HG03442 (cell line): Measurements from ENCODE around the gene MAP3K14.

ENCODE experiments used
- ATAC-seq: cut with Tn5 transposase; IDR thresholded peaks from one replicate; pipeline ENCODE4 v1.9.1; 2021; ENCODE audit warnings: mild to moderate bottlenecking, moderate library complexity; ENCODE audit not compliant: unreplicated experiment

The MAP3K14 gene

GRCh38 chr17:45339646-45340605 lies 23.1 kb upstream of the MAP3K14 start:
- no peak for ATAC-seq

GRCh38 chr17:45338996-45339535 lies 22.2 kb upstream of the MAP3K14 start:
- no peak for ATAC-seq

- ATAC-seq = no peak
These were observed 21.4 kb upstream of the MAP3K14 start for GRCh38 chr17:45338023-45338781.

DNA sequence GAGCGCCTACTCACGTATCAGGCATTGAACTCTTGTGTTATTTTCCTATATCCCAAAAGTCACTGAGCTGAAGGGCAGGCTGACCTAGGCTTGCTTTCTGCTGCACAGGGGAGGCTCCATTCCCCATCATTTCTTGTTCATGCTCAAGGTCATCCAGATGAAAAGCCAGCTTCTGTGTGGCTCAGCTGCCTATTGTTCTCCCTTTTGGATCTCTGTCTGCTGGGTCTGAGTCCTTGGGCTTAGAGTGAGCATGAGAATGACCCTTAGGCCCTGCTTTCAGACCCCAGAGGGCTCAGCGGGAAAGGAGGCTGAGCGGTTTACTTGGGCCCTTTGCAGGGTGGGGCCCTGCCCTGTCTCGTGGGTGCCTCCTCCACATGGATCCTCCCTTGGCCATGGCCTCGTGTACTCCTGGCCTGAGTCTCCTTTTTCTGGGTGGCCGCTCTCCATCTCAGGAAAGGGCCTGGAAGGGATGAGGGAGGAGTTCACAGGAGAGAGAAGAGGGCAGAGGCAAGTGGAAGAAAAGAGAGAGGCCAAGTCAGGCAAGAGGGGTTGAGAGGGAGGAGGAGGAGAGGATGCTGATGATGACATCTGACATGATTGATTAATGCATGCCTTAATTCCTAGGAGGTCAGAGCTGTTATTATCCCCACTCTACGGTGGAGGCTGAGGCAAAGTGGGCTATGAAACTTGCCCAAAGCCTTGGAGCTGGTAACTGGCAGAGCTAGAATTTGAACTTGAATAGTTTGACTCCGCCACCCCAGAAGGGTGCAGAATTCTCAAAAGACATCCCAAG lies 19.8 kb upstream of the MAP3K14 start:
- ATAC-seq = no peak

DNA sequence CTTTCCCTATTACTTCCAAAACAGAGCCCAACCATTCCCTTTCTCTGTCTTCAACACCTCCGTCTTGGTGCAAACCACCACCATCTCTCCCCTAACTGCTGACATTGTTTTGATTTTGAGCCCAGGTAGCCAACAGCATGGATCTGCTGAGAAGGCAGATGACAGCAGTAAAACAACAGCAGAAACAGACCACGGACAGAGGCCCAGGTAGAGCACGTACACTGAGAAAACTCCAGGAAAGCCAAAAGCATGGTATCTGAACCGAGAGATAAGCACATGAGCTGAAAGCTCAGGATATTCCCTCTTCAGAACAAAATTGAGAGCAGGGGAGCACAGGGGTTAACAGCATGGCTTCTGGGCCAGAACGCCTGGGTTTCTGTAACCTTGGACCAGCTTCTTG lies 18.9 kb upstream of the MAP3K14 start:
- ATAC-seq = no peak

- no peak for ATAC-seq
These were observed 18.2 kb upstream of the MAP3K14 start for GRCh38 chr17:45334701-45335677.

DNA sequence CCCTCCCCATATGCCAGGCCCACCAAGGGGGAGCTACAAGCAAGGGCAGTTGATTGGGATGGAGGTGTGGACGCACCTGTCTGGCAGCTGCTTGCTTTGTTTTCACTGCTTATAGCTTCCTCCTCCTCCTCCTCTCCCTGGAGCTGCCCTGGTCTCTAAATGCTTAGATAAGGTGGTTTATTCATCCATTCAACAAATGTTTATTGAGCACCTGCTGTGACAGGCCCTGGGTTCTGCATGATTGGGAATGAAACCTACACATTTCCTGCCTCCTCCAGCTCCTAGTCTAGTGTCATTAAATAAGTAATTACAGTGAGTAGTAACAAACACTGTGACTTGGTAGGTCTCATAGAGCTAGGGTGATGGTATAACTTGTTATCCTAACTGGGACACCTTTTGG lies 17.4 kb upstream of the MAP3K14 start:
- no peak for ATAC-seq

DNA sequence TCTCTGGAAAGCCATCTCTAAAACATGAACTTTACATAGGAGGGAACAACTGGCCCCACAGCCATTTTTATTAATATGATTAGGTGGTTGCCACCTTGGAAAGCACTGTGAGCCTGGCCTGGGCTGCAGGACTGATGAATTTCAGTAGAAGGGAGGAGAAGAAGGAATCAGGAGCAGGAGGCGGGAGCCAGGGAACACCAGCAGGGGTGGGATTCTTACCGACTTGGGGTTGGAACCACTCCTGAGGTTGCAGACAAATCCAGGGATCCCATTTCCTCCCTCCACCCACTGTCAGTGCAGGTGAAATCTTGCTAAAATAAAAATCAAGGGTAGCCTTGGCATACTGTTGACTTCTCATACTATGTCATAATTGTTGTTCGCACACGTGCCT lies 16.9 kb upstream of the MAP3K14 start:
- no peak for ATAC-seq

- ATAC-seq = no peak
These were observed 16.3 kb upstream of the MAP3K14 start for GRCh38 chr17:45332989-45333701.

DNA sequence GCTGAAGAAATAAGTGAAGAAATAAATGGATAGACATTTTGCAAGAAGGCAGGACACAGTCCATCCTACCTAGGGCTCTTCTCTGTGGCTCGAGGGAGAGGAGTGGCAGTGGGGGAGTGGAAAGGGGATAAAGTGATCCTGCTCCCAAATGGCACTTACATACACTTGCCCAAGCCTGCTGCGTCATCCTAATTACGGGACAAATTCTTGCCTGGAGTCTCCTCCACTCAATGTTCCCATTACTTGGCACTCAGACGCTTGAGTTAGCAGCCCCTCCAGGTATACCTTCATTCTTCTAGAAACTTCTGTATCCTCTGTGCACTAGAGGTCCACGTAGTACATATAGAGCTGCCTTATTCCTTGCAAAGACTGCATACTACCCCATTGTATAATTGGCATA lies 15.7 kb upstream of the MAP3K14 start:
- ATAC-seq = no peak

DNA sequence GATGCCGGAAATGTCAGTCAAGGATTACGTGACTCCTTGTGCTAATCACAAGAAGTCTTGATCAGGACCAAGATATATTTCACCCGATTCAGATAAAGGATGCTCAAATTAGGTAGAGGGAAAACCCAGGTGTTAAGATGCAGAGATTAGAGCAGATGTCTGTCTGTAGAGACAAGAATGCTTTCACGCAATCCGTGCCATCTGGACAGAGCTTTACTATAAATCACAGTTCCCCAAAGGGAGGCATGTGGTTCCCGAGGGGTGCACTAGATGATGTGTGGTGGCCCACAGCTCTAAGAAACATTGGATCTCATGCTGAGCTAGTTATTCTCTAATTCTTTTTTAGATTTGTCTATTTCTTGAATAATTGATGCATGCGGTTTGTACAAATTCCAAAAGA lies 9.8 kb upstream of the MAP3K14 start:
- ATAC-seq = no peak

- no peak for ATAC-seq
These were observed 9.0 kb upstream of the MAP3K14 start for GRCh38 chr17:45325810-45326209.

DNA sequence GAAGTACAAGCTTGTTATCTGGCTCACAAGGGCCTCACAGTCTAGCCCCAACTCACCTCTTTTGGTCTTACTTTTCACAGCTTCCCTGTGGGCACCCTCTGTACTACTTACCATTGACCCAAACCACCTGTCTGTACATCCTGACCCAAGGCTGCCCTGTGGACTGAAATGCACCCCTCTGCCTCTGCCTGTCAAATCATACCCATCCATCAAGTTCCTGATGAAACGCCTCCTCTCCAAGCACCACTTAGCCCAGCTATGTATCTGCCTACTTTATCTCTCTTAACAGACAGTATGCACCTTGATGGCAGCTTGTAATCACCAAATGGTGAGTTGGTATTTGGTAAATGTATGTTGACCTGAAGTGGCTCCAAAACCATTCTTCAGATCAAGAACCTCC lies 7.5 kb upstream of the MAP3K14 start:
- no peak for ATAC-seq

DNA sequence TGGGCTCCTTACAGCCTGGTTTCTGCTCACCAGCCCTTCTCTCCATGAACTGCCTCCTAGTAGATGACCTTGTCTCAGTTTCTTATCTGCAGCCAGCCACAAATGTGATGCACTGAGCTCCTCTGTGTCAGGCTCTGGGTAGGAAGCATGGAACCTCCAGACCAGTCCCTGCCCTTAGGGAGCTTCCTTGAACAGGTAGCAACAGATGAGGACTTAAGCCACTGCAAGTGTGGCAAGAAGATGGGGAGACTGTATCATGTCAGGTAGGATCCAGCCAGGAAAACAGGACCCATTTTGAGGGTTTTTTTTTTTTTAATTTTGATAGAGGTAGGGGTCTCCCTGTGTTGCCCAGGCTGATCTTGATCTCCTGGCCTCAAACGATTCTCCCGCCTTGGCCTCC lies 5.3 kb upstream of the MAP3K14 start:
- no peak for ATAC-seq

DNA sequence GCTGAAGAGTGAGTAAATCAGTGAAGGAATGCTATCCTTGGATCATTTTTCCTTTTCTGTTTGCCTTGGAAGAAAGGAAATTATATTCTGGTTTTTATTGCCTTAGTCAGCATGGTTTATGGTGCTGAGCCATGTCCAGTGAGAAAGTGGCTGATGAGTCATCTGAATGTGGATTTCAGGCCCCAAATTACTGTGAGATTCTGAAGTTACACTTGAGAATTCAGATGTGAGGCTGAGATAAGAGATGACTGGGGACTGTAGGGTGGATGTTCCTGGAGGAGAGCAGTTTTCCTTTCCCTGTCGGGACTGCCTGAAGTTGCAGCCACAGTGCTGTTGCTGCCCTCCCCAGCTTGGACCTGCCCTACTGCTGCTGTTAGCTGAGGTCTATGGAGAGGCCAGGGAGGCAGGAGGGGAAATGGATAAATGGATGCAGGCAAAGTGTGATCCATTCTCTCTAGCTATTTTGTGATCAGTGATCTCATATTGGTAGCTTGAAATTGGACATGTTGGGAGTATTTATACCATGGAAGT lies 4.2 kb upstream of the MAP3K14 start:
- no peak for ATAC-seq

DNA sequence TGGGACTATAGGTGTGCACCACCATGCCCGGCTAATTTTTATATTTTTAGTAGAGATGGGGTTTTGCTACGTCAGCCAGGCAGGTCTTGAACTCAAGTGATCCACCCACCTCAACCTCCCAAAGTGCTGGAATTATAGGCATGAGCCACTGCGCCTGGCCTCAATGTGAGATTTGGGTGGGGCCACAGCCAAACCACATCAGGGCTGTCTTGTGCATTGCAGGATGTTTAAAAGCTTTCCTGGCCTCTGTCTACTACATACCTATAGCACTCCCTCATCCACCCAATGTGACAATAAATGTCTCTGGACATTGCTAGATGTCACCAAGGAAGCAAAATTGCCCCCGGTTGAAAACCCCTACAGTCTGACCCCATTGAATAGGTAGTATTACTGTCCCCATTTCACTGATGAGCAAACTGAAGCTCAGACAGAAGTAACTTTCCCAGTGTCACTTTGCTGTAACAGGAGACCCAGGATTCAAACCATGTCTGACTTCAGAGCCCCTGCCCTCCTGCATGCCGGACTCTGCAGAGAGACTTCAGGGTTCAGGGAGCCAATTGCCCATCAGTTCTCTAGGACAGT lies 3.6 kb upstream of the MAP3K14 start:
- ATAC-seq = no peak

DNA sequence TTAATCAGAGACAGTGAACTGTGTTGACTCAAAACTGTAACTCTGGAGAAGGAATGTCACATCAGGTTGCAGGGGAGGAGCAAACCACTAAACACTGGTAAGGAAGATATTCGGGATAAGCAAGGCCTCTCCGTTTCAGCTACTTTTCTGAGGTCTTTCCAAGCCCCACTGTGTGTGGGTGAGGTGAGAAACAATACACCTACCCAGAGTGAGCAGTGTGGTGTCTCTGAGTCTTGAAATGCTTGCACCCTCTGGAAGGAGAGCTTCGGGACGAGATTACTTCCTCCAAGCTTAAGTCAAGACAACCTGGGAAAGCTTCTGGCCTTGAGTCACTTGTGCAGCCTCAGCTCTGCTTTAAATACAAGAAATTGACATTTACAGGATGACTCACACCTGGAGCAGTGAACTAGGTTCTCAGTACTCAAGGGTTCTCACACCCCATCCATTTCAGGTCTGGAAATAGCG lies 2.5 kb upstream of the MAP3K14 start:
- ATAC-seq = no peak

- ATAC-seq = no peak
These were observed 1.9 kb upstream of the MAP3K14 start for GRCh38 chr17:45318561-45319230.
